CD4-positive, alpha-beta T cell treated with Interferon gamma for 1 hour (primary cell): Measurements from ENCODE around the gene ATP11A.

Experiments used
- DNase-seq: peaks from one replicate; pipeline ENCODE4 v3.0.0-alpha.2; 2020

Gene ATP11A

GRCh38 chr13:112689303-112690245 lies at the start of gene ATP11A:
ATP11A (plus strand) TSS chr13:112690038; CDS start chr13:112690417, 379 bp downstream.
- peak; percentile 83 for DNase-seq

- no peak for DNase-seq
Observed at GRCh38 chr13:112641456-112642089, 48.3 kb upstream of the ATP11A start.

GRCh38 chr13:112642090-112642460 lies 47.8 kb upstream of the ATP11A start:
- DNase-seq = no peak

- no peak for DNase-seq
Observed at GRCh38 chr13:112643759-112644459, 45.9 kb upstream of the ATP11A start.

GRCh38 chr13:112645327-112645914 lies 44.4 kb upstream of the ATP11A start:
- no peak for DNase-seq

- no peak for DNase-seq
Observed at GRCh38 chr13:112647256-112647655, 42.6 kb upstream of the ATP11A start.

GRCh38 chr13:112648101-112648500 lies 41.7 kb upstream of the ATP11A start:
- no peak for DNase-seq

GRCh38 chr13:112648966-112649690 lies 40.7 kb upstream of the ATP11A start:
- DNase-seq = no peak

- no peak for DNase-seq
Observed at GRCh38 chr13:112651311-112651710, 38.5 kb upstream of the ATP11A start.

GRCh38 chr13:112651750-112652511 lies 37.9 kb upstream of the ATP11A start:
- DNase-seq = no peak

- no peak for DNase-seq
Observed at GRCh38 chr13:112652512-112653070, 37.2 kb upstream of the ATP11A start.

GRCh38 chr13:112653071-112653470 lies 36.8 kb upstream of the ATP11A start:
- no peak for DNase-seq

GRCh38 chr13:112655913-112656312 lies 33.9 kb upstream of the ATP11A start:
- no peak for DNase-seq

- no peak for DNase-seq
Observed at GRCh38 chr13:112657850-112658445, 31.9 kb upstream of the ATP11A start.

GRCh38 chr13:112658808-112659207 lies 31.0 kb upstream of the ATP11A start:
- no peak for DNase-seq

- DNase-seq = no peak
Observed at GRCh38 chr13:112661291-112661690, 28.5 kb upstream of the ATP11A start.

- DNase-seq = no peak
Observed at GRCh38 chr13:112664501-112665203, 25.2 kb upstream of the ATP11A start.

GRCh38 chr13:112668924-112669323 lies 20.9 kb upstream of the ATP11A start:
- DNase-seq = no peak

GRCh38 chr13:112669881-112670499 lies 19.8 kb upstream of the ATP11A start:
- no peak for DNase-seq

- no peak for DNase-seq
Observed at GRCh38 chr13:112670864-112671263, 19.0 kb upstream of the ATP11A start.
